Brain microvascular endothelial cell (primary cell): Measurements from ENCODE around the gene IFNAR2.

Experiments used
- DNase-seq: peaks from one replicate; pipeline ENCODE4 v3.0.0-alpha.2; 2020
- H3K27ac ChIP-seq: fragments of 250-450 bp; sonication (Bioruptor Pico); 2 replicates; pipeline ENCODE4 v1.5.1; 2020; ENCODE audit warnings: mild to moderate bottlenecking, moderate library complexity
- H3K27me3 ChIP-seq: fragments of 250-450 bp; sonication (Bioruptor Pico); replicated peaks from 2 replicates; pipeline ENCODE4 v1.5.1; 2020; ENCODE audit warnings: mild to moderate bottlenecking
- H3K36me3 ChIP-seq: fragments of 250-450 bp; sonication (Bioruptor Pico); replicated peaks from 2 replicates; pipeline ENCODE4 v1.5.1; 2020; ENCODE audit warnings: mild to moderate bottlenecking
- H3K4me3 ChIP-seq: 2 replicates; pipeline ENCODE4 v1.5.1; 2011; ENCODE audit warnings: low read depth, mild to moderate bottlenecking, control low read depth, low read length, moderate library complexity
- CTCF ChIP-seq: IDR thresholded peaks from 2 replicates; pipeline ENCODE4 v1.5.1; 2011; ENCODE audit warnings: low read depth, mild to moderate bottlenecking, moderate library complexity, low read length, control low read depth, inconsistent platforms; ENCODE audit errors: missing control alignments
- in situ Hi-C: cut with HindIII; loops from 2 replicates; pipeline ENCODE4 v1.10.0; 2017; ENCODE audit warnings: low sequenced_read_pairs, low pct_ligation_motif_present

Gene IFNAR2

DNA sequence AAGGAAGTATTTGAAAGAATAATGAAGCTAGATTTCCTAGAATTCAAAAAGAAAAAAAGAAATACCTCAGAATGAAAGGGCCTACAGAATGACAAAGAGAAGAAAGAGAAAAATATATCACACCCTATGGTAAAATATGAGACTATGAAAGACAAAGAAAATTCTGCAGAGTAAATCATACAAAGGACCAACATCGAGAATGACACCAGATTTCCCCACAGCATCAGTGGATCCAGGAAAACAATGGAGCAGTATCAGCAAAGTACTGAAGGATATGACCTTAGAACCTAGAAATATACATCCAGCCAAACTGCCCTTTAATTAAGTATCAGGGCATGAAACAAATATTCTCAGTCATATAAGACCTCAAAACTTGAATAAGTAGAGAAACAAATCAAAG is 21.2 kb upstream of the IFNAR2 start:
- H3K36me3 ChIP-seq: no peaks in the 10 kb centered on the region
- no peak for TF ChIP-seq CTCF
- no peaks in the 10 kb centered on the region for H3K27me3 ChIP-seq
- no peak overlapping the region for H3K27ac ChIP-seq
- H3K4me3 ChIP-seq: no peak overlapping the region
- DNase-seq: no peak
- in situ Hi-C loops: no loop called here

GRCh38 chr21:33211305-33211704 is 18.4 kb upstream of the IFNAR2 start:
- H3K27me3 ChIP-seq: no peaks in the 10 kb centered on the region
- in situ Hi-C loops: no loop called here
- H3K36me3 ChIP-seq: no peaks in the 10 kb centered on the region
- H3K27ac ChIP-seq: no peak overlapping the region
- no peak for DNase-seq
- TF ChIP-seq CTCF: no peak
- no peak overlapping the region for H3K4me3 ChIP-seq

DNA sequence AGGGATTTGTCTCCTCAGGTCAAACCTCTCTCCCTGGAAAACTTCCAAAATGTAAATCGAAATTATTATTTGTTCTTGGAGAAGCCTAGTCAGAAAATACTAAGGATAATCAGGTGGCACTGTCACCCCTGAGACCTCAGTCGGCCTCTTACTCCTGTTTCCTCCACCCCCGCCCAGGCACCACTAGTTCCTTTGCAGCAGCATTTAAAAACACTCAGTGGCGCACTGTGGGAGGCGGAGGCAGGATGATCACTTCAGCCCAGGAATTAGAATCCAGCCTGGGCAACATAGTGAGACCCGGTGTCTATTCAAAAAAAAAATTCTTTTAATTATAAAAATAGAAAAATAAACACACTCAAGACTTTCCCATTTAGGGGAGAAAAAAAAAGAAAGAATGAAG is 18.0 kb upstream of the IFNAR2 start:
- H3K4me3 ChIP-seq: no peak overlapping the region
- in situ Hi-C loops: no loop called here

GRCh38 chr21:33212159-33212851 is 17.4 kb upstream of the IFNAR2 start:
- H3K36me3 ChIP-seq: no peaks in the 10 kb centered on the region
- H3K27ac ChIP-seq: no peak overlapping the region
- in situ Hi-C loops: no loop called here
- H3K27me3 ChIP-seq: no peaks in the 10 kb centered on the region
- no peak overlapping the region for H3K4me3 ChIP-seq
- peak; percentile 9 for DNase-seq
- no peak for TF ChIP-seq CTCF

More for the DNA sequence above, 18.0 kb upstream of the IFNAR2 start:
- no peak for TF ChIP-seq CTCF
- no peak overlapping the region for H3K27ac ChIP-seq
- no peaks in the 10 kb centered on the region for H3K36me3 ChIP-seq
- no peaks in the 10 kb centered on the region for H3K27me3 ChIP-seq
- DNase-seq: no peak

DNA sequence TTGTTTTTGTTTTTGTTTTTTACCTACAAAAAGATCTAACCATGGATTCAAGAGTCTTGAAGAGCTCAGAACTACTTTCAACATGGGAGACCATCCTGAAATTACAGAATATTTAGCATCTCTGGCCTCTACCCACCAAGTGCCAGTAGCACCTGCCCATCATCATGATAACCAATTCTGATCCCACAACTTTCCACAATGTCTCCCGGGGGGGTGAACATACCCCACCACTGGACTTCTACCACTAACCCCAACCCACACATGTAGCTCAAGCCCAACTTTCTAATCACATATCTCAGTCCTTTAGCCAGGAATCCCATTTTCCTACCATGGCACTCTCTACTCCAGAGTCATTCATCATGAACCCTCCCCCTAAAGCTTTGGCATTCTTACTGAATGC is 15.7 kb upstream of the IFNAR2 start:
- Histone ChIP-seq H3K27me3 (no peaks in the 10 kb centered on the region), H3K36me3 (no peaks in the 10 kb centered on the region), H3K27ac (no peak overlapping the region), H3K4me3 (no peak overlapping the region)
- in situ Hi-C loops: no loop called here
- no peak for TF ChIP-seq CTCF
- no peak for DNase-seq

GRCh38 chr21:33217138-33217520 is 12.6 kb upstream of the IFNAR2 start:
- TF ChIP-seq CTCF: no peak
- Histone ChIP-seq H3K27me3 (no peaks in the 10 kb centered on the region), H3K36me3 (no peaks in the 10 kb centered on the region), H3K27ac (no peak overlapping the region), H3K4me3 (no peak overlapping the region)
- no peak for DNase-seq
- in situ Hi-C loops: no loop called here
